GM18498 (cell line): ENCODE results near the gene STAT6.

Source experiments
- ATAC-seq: cut with Tn5 transposase; IDR thresholded peaks from one replicate; pipeline ENCODE4 v1.9.1; 2021; ENCODE audit warnings: mild to moderate bottlenecking, moderate library complexity; ENCODE audit not compliant: unreplicated experiment

STAT6 gene

GRCh38 chr12:57051011-57051410 is 60.2 kb downstream of the STAT6 start:
- ATAC-seq: no peak

- no peak for ATAC-seq
Observed at GRCh38 chr12:57049890-57050289, 61.3 kb downstream of the STAT6 start, which contains the start of gene MYO1A. TSS of gene MYO1A (minus strand) at chr12:57050129. CDS start at chr12:57048323, 1,806 bp downstream.

- ATAC-seq: no peak
Observed at GRCh38 chr12:57049119-57049446, 62.1 kb downstream of the STAT6 start.

- ATAC-seq: no peak
Observed at GRCh38 chr12:57048423-57049118, 62.6 kb downstream of the STAT6 start.

- ATAC-seq: no peak
Observed at GRCh38 chr12:57047981-57048380, 63.2 kb downstream of the STAT6 start.

GRCh38 chr12:57046947-57047890 is 63.9 kb downstream of the STAT6 start:
- ATAC-seq: peak; percentile 67

- no peak for ATAC-seq
Observed at GRCh38 chr12:57046086-57046791, 64.9 kb downstream of the STAT6 start.
